COLO829 (cell line): ENCODE results near the gene CD9.
"Not testable (repeated sequence)": the region's sequence is repeated elsewhere in the genome, so short reads cannot be mapped to it uniquely, and the experiment has no call there.

Experiments
- DNase-seq: peaks from one replicate; pipeline ENCODE4 v3.0.0; 2012; ENCODE audit warnings: low spot score

Gene CD9

DNA sequence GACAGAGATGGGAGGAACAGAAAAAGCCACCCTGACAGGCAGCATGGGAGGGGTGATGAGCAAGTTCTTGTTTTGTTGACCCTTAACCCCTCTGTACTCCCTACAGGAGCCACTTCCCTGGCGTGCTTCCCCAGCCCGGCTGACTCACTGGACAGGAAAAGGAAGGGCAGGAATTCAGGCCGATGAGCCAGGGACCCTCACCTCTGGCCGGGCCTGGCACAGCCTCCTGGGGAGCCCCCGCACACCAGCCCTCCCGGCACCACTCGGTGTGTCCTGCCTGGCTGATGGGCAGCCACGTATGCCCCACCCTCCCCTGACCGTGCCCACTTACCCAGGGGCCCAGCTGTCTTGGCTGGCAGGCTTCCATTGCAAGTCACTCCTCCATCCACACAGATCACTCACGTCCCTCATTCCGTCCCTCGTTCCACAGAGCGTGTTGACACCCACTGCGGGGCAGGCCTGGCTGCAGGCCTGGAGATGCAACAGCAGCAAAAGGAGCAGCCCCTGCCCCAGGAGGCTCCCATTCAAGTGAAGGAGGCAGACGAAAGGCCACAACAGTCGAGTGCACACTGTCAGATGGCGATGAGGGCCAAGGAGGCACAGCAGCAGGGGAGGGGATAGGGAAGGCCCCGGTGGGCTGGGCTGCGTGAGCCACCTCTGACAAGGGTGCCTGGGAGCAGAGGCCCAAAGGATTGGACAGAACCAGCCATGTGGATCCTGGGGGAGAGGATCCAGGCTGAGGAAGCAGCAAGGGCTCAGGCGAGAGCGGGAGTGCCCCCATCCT is 19.7 kb upstream of the CD9 start:
- DNase-seq: no peak

DNA sequence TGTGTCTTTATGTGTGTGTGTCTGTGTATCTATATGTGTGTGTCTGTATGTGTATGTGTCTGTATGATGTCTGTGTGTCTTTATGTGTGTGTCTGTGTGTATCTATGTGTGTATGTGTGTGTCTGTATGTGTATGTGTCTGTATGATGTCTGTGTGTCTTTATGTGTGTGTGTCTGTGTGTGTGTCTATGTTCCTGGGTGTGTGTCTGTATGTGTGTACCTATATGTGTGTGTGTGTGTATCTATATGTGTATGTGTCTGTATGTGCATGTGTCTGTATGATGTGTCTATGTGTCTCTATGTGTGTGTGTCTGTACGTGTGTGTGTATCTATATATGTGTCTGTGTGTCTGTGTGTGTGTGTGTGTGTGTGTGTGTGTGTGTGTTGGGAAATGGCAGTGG is 19.0 kb upstream of the CD9 start:
- no peak for DNase-seq

DNA sequence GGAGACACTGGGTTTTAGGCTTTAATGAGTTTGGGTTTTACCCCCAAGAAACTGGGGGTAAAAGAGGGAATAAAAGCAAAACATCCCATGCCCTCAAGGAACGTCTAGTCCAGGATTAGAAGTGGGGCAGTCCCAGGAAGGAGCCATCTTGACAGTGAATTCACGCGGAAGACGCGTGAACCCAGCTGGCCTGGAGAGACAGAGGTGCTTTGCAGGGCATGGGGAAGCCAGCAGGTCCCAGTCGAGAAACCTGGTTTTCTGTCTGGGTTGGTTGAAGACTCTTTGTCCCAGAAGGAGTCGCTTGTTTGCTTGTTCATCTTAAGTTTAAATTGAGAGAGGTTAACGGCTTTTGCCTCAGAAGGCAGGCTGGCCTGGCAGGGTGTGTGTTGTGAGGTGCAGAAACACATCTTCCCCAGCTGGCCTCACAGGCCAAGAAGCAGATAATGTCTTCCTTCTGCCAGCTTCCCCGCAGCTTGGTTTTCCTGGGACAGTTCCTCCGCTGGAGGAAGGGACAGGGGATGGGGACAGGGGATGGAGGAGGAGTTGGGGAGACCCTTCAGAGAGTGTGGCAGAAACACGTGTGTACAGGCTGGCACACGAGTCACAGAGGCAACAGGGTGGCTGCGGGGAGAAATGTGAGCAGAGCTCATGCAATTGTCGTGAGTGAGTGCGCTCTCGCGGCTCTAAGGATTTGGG is 18.5 kb upstream of the CD9 start:
- DNase-seq: no peak

DNA sequence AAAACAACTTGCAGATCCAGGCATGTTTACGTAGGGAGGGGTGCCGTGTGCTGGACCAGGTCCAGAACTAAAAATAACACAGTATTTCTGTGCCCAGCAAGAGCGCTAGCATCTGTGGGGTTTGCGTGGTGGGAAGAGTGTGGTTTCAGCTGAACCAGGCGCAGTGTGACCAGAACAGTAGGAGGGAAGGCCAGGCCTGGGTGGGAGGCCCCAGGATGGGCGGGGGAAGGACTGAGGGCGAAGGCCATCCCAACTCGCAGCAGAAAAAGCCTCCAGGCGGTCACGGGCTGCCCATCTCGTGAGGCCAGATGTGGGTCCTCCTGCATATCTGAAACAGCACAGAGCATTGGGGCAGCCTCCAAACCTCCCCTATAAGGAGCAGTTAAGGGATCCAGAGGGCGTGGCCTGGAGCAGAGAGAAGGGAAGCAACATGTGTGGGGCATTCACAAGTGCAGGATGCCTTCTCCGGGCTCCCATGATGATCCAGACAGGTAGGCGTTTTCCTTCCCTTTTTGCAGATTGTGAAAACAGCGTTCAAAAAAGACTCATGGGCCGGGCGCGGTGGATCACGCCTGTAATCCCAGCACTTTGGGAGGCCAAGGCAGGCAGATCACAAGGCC is 17.8 kb upstream of the CD9 start:
- no peak for DNase-seq

DNA sequence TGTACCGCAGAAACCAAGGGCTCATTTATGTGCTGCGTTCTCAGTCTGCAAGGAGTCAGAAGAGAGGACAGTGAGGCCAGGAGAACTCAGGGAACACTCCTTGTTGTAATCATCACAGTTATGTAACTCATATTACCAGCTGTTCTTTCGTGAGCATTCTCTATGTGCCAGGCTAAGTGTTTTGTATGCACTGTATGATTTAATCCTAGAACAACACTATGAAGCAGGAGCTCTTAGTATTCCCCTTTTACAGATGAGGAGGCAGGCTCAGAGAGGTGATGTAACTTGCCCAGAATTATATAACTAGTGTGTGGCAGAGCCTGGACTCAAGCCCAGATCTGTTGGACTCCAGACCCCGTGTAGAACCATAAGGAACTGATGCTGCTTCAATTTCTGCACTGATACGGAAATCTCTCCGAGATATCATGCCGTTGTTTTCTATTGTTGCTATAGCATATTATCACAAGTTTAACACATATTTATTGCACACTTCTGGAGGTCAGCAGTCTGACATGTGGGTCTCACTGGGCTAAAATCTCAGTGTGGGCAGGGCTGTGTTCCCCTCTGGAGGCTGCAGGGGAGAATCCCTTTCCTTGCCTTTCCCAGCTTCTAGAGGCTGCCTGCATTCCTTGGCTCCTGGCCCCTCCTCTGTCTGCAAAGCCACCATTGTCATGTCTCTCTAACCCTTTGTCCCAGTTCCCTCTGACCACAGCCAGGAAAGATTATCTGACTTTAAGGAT is 16.3 kb upstream of the CD9 start:
- no peak for DNase-seq

DNA sequence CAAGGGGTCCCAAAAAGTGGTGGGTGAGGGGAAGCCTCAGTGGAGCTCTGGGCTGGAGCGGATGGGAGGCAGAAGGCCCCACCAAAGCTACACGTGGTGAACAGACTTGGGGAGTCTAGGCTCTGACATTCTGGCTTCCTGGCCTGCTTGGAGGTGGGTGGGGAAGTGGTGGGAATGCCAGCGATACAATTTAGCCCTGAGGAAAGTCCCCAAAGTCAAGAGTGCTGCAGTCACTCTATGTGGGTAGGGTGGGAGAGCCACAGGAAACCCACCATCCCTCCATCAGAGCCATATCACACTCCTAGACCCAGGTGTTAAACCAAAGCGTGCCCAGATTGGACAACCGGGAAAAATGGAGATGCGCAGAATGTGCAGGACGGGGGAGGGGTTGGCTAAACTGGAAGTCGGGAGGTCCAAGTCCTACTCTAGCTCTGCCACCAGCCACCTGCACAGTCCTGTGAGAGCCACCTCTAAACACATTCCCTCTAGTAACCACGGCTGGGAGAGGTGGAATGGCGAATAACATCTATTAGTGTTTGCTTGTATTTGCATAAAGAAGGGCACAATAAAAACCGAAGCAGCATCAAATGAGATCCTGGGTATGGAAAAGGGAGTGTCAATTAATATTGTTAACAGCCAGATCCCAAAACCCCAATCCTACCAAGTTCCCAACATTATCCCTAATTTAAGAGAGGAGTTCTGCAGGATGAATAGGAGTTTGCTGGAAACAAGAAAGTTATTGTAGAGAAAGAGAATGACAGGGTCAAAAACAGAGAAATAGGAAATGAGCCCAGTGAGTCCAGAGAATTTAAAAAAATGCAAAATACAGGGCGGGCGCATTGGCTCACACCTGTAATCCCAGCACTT is 14.0 kb upstream of the CD9 start:
- DNase-seq: no peak

DNA sequence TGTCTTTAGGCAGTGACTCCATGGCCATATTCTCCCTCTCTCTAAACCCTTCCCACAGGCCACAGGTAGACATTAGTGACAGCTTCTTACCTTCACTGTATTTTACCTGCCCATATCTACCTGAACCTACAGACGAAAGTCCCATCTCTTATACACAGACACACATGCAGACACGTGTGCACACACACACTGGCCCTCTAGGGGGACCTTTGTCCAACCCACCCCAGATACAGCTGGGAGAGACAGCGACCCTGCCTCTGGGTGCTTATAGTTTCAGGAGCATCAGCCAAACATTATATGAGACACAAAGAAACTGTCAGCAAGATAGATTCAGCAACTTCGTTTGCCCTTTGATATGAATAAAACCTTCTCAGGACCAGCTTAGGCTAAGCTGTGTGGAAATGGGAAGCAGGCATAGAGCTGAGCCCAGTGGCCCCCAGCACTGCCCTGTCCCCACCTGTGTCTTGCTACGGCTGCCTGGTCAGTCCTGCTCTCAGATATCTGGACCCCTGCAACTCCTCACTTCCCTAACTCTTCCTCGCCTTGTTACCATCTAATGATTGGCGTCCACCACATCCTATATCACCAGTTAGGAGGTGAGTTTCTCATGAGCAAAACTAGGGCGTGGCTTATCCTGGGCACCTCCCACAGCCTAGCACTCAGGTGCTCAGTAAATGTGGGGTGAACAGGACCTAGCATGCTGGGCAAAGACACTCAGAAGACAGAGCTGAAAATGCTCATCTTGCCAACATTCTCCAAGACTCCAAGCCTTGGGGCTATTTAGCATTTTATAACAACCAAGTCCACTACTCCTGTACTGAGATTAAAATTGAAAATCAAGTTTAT is 12.0 kb upstream of the CD9 start:
- no peak for DNase-seq

DNA sequence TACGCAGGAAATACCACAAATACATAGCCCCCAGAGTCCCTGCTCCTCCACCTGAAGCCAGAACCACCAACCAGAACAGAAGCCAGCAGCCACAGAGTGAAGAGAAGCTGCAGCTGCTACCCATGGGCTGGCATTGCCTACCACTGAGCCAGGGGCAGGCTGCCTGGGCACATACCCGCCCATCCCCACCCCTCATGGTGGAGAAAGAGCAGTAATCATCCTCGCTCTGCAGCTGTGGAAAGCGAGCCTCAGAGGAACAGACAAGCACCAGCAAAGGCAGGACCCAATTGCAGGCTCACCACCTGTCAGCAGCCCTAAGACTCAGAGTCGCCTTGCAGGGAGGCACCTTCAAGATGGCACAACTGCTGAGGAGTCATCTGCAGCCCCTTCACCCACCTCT is 11.2 kb upstream of the CD9 start:
- no peak for DNase-seq

DNA sequence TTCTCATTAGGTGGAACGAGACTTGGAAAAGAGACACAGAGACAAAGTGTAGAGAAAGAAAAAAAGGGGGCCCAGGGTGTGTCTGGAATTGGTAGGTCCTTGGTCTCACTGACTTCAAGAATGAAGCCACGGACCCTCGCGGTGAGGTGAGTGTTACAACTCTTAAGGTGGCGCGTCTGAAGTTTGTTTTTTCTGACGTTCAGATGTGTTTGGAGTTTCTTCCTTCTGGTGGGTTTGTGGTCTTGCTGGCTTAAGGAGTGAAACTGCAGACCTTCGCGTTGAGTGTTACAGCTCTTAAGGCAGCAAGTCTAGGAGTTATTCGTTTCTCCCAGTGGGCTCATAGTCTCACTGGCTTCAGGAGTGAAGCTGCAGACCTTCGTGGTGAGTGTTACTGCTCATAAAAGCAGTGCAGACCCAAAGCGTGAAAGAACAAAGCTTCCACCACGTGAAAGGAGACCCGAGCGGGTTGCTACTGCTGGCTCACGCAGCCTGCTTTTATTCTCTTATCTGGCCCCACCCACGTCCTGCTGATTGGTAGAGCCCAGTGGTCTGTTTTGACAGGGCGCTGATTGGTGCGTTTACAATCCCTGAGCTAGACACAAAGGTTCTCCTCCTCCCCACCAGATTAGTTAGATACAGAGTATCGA is 10.1 kb upstream of the CD9 start:
- not testable (repeated sequence) for DNase-seq

DNA sequence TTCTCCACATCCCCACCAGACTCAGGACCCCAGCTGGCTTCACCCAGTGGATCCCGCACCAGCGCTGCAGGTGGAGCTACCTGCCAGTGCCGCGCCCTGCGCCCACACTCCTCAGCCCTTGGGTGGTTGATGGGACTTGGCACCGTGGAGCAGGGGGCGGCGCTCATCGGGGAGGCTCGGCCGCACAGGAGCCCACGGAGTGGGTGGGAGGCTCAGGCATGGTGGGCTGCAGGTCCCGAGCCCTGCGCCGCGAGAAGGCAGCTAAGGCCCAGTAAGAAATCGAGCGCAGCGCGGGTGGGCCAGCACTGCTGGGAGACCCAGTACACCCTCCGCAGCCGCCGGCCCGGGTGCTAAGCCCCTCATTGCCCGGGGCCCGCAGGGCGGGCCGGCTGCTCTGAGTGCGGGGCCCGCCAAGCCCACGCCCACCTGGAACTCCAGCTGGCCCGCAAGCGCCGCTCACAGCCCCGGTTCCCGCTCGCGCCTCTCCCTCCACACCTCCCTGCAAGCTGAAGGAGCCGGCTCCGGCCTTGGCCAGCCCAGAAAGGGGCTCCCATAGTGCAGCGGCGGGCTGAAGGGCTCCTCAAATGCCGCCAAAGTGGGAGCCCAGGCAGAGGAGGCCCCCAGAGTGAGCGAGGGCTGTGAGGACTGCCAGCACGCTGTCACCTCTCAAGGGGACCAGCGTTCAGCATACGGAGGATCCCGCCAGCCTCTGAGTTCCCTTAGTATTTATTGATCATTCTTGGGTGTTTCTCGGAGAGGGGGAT is 9.3 kb upstream of the CD9 start:
- DNase-seq: not testable (repeated sequence)

DNA sequence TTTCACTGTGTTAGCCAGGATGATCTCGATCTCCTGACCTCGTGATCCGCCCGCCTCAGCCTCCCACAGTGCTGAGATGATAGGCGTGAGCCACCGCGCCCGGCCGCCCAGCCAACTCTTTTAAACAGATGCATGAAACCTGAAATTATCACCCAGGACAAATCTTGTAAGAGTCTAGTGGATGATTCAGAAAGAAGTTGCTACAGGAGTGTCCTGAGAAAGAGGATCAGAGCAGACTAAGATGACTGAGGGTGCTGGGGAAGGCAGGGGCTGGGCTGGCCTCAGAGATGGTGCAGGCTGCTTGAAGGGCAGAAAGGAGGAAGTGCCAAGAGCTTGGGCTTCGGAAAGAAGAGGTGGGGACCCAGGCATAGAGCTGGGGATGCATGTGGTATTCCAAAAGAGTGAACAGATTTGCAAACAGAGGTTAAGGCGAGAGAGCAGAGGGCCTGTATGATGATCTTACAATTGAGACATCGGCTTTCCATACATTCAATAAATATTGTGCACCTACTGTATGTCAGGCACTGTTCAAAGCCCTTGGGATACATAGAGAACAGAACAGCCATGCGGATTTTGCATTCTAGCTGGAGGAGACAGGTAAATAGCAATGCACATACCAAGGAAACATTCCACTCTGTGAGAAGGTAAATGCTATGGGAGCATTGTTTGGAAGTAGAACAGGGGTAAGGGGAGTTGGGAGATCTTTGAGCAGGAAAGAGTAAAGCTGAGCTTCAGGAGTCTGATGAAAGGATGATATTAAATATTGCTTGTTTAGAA is 7.4 kb upstream of the CD9 start:
- DNase-seq: no peak

DNA sequence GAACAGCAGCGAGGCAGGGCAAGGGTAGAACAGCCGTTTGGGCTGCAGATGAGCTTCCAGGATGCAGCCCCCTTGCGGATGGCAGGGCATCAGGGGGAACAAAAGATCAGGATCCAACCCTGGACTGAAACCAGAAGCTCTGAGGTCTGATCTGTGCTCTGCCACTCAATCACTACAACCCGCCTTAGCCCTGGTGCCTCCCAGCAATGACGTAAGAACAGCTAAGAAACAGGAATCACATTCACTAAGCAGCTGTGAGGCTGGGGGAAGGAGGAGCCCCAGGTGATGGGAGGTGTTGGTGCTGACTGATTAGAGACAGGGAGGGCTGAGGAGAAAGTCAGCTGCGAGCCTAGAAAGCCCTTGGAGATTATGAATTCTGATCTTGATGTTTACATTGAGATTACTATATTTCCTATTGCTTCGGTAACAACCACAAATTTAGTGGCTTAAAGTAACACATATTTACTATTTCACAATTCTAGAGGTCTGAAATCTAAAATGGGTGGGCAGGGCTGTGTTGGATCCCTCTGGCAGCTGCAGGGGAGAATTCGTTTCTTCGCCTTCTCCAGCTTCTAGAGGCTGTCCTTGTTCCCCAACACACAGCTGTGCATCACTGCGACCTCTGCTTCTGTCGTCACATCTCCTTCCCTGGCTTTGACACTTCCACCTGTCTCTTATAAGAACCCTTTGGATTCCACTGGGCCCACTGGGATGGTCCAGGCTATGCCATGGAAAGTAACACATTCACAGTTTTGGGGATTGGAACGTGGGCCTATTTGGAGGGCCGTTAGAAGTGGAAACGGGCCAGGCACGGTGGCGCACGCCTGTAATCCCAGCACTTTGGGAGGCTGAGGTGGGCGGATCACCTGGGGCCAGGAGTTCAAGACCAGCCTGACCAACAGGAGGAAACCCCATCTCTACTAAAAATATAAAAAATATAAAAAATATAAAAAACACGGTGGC is 6.1 kb upstream of the CD9 start:
- DNase-seq: no peak

DNA sequence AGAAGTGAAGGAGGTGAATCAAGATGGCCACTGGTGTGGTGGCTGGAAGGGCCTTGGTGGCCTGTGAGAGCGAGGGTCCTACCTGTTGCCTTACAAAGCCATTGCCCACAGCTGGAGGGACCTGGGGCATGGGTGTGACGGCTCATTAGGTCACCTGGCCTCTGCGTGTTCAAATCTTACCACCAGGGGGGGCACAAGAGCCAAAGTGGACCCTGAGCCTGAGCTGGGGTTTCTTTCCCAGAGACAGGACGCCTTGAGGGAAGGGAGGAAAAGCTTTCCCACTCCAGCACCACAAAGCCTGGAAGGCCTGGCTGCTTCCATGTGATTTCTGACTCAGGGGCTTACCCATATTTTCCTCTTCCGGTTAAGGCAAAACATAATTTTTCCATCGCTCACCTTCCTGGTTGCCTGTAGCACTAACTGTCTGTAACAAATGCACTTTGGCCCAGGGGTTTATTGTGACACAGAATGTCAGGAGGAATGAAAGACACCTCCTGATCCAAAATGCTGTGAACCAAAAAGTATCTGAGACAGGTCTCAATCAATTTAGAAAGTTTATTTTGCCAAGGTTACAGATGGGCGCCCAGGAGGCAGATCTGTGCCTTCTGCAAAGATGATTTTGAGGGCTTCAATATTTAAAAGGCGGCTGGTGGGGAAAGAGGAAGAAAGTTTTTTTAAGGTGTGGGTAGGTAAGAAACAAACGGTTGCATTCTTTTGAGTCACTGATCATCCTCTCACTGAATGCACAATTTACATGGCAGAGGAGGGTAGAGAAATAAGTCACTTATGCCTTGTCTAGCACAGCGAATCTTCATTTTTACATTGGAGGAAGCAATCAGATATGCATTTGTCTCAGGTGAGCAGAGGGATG is 4.3 kb upstream of the CD9 start:
- DNase-seq: peak; percentile 94

DNA sequence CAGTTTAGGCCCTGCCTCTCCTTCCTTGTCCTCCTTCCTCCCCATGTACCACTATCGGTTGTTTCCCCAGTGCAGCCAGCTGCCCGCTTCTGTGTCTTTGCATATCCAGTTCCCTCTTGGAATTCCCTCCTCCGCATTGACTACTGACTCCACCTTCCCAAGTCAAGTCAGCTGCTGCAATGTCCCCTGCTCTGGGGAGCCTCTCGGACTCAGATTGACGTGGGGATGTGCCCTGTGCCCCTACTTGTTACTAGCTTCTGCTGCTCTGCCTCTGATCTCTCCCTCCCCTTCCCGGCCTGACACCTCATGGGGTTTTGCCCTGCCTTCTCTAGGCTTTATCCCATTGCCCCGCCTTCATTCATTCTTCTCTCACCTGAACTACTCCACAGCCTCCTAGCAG is 2.1 kb upstream of the CD9 start:
- DNase-seq: no peak

DNA sequence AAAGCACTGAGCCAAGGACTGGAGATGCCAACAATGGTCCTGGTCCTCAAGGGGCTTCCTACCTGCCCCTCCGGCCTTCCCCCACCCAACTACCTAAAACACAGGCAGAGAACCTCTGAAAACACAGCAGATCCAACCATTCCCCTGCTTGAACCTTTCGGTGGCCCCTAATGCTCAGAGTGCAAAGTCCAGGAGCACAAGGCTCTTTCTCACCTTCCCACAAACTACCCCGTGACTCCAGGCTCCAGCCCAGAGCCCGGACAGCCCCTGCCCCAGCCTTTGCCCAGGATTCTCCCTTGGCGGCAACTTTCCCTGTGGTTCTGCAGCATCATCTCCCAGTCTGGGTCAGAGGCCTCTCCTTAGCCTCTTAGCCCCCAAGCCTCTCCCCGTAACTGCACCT is 1.6 kb upstream of the CD9 start:
- no peak for DNase-seq

DNA sequence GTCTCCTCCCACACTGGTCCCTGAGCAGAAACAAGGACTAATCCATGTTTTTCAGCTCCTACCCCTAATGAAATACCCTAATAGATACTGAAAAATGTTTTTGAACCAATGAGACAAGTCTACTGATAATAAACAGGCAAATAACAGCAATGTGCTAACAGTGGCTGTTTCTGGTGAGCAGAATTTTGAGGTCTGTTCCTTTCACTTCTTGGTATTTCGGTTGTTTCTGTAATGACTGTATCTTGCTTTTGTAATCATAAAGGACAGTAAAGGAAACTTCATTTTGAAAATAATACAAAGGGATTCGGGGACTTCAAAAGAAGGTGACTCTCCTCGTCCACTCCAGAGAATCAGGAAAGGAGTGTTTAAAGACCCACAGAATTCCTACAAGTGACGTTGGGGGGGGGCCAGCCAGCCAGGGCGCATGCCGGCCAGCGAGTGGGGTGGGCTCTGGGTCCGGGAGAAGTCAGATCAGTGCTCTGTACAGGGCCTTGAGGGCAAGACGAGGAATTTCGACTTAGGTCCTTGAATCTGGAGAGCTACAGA is 1.1 kb upstream of the CD9 start:
- no peak for DNase-seq
